A549 (cell line): ENCODE data around the gene REC114. TPM values are rescaled to one million over a fixed set of nuclear protein-coding genes. Genes with fewer than 3 reads are reported as not detected.

Source experiments
- ATAC-seq, 2 experiments: fragments of 200-7000 bp in 1 of 2; fragments of >200 bp in 1 of 2; cut with Nextera tagmentation in 1 of 2; cut with Tn5 transposase in 1 of 2; 3 replicates each; pipeline versions ENCODE4 v1.8.0 to v1.9.1; 2018 to 2020; ENCODE audit warnings: mild to moderate bottlenecking in 1 of 2, moderate library complexity in 1 of 2
- CTCF ChIA-PET: fragments of 300-600 bp; sonication (Branson Sonifier 250); formaldehyde crosslinking; extraction: SDS; loops from one replicate; lab custom pipeline; 2021; ENCODE audit warnings: antibody characterized with exemption, inconsistent platforms; lab: Yijun Ruan, JAX
- POLR2A ChIA-PET: fragments of 350-600 bp; formaldehyde crosslinking; extraction: SDS; loops from one replicate; lab custom pipeline; 2021; ENCODE audit warnings: antibody characterized with exemption, inconsistent platforms; lab: Yijun Ruan, JAX
- DNase-seq, 2 experiments: peaks; one replicate each; pipeline versions ENCODE4 v3.0.0 to v3.0.0-alpha.2; 2011 to 2016; ENCODE audit warnings: low read depth in 1 of 2, low spot score in 1 of 2
- FAIRE-seq: peaks from 2 replicates; lab custom pipeline; 2011; peaks lifted over from hg19 to GRCh38; lab: Jason Lieb, UNC
- H3K27ac ChIP-seq, 2 experiments: fragments of >200 bp; sonication (Bioruptor Twin); formaldehyde crosslinking; 3 replicates each; pipeline ENCODE4 v1.5.1; 2016 to 2017
- H3K4me1 ChIP-seq: fragments of >200 bp; sonication (Bioruptor Twin); formaldehyde crosslinking; 3 replicates; pipeline ENCODE4 v1.6.1; 2016
- H3K4me2 ChIP-seq: fragments of >200 bp; sonication (Bioruptor Twin); formaldehyde crosslinking; 3 replicates; pipeline ENCODE4 v1.6.1; 2016
- H3K4me3 ChIP-seq: fragments of >200 bp; sonication (Bioruptor Twin); formaldehyde crosslinking; 3 replicates; pipeline ENCODE4 v1.5.1; 2016
- H3K9me3 ChIP-seq: fragments of >200 bp; sonication (Bioruptor Twin); formaldehyde crosslinking; 3 replicates; pipeline ENCODE4 v1.6.1; 2016
- BHLHE40 ChIP-seq: IDR thresholded peaks from 2 replicates; pipeline ENCODE4 v1.6.1; 2012; ENCODE audit warnings: low read depth, low read length, inconsistent platforms
- EHF ChIP-seq: fragments of 250-450 bp; sonication (Bioruptor Pico); IDR thresholded peaks from 2 replicates; pipeline ENCODE4 v1.5.0; 2020; ENCODE audit warnings: mild to moderate bottlenecking
- FOSB ChIP-seq: fragments of 250-450 bp; sonication (Bioruptor Pico); IDR thresholded peaks from 2 replicates; pipeline ENCODE4 v1.5.0; 2020; ENCODE audit warnings: mild to moderate bottlenecking, moderate library complexity
- FOSL2 ChIP-seq, 2 experiments: fragments of 450-650 bp in 1 of 2; fragments of >200 bp in 1 of 2; sonication (Bioruptor Twin) in 1 of 2; formaldehyde crosslinking; IDR thresholded peaks; 2 replicates each; pipeline versions ENCODE4 v1.5.0 to v1.6.1; 2016 to 2020; ENCODE audit warnings: mild to moderate bottlenecking in 1 of 2, moderate library complexity in 1 of 2
- MAFK ChIP-seq: fragments of 450-650 bp; IDR thresholded peaks from 2 replicates; pipeline ENCODE4 v1.6.1; 2014; ENCODE audit not compliant: partially characterized antibody
- NFE2L2 ChIP-seq: fragments of 150-350 bp; conservative IDR thresholded peaks from 2 replicates; pipeline ENCODE4 v1.6.1; 2014; ENCODE audit warnings: low read length
- NR3C1 ChIP-seq: fragments of >200 bp; sonication (Bioruptor Twin); formaldehyde crosslinking; IDR thresholded peaks from 3 replicates; pipeline ENCODE4 v1.6.1; 2017
- RAD21 ChIP-seq, 2 experiments: fragments of >200 bp in 1 of 2; sonication (Bioruptor Twin) in 1 of 2; formaldehyde crosslinking in 1 of 2; IDR thresholded peaks in 1 of 2; conservative IDR thresholded peaks in 1 of 2; 2 replicates in 1 of 2; 3 replicates in 1 of 2; pipeline ENCODE4 v1.6.1; 2012 to 2018; ENCODE audit warnings: inconsistent platforms in 1 of 2
- RCOR1 ChIP-seq: fragments of 150-350 bp; IDR thresholded peaks from 2 replicates; pipeline ENCODE4 v1.6.1; 2014; ENCODE audit warnings: antibody characterized with exemption, low read length, low read depth
- SMC3 ChIP-seq: fragments of >200 bp; sonication (Bioruptor Twin); formaldehyde crosslinking; IDR thresholded peaks from 3 replicates; pipeline ENCODE4 v1.6.1; 2018; ENCODE audit warnings: inconsistent platforms
- SREBF2 ChIP-seq: fragments of 450-650 bp; IDR thresholded peaks from 2 replicates; pipeline ENCODE4 v1.6.1; 2014; ENCODE audit warnings: mild to moderate bottlenecking, moderate library complexity
- TP53 ChIP-seq: fragments of 250-450 bp; sonication (Bioruptor Pico); IDR thresholded peaks from 2 replicates; pipeline ENCODE4 v1.5.0; 2021; ENCODE audit warnings: mild to moderate bottlenecking, moderate library complexity
- ZFP36 ChIP-seq: fragments of 450-650 bp; IDR thresholded peaks from 2 replicates; pipeline ENCODE4 v1.6.1; 2014; ENCODE audit warnings: borderline replicate concordance; ENCODE audit not compliant: partially characterized antibody
- WGBS: methylation state at CpG from one replicate; pipeline ENCODE4 v1.1.6; 2017; ENCODE audit errors: missing lambda C conversion rate; 5-methylcytosine and 5-hydroxymethylcytosine counted together
- polyA plus RNA-seq, 4 experiments: library from polyadenylated mRNA; depleted of rRNA in 3 of 4; stranded (reverse); fragments of >200 nt; fragmentation: RNase III in 1 of 4; extraction: RNeasy Plus Mini Kit Qiagen cat#74134 plus additional on column Dnase treatment in 1 of 4; gene quantifications; 2 replicates in 3 of 4; 3 replicates in 1 of 4; pipeline ENCODE4 v1.2.3, GENCODE V29; 2011 to 2017
- TF ChIP-seq, protein P1 (sequence below): IDR thresholded peaks from 2 replicates; pipeline ENCODE4 v1.6.1; 2012; ENCODE audit warnings: low read depth, borderline replicate concordance
- TF ChIP-seq, protein P2 (sequence below): fragments of >200 bp; sonication (Bioruptor Twin); formaldehyde crosslinking; IDR thresholded peaks from 3 replicates; pipeline ENCODE4 v1.5.1; 2016

The REC114 gene
- polyA plus RNA-seq, 2 of the 4 experiments (the other 2 are of a cell fraction): not detected

DNA sequence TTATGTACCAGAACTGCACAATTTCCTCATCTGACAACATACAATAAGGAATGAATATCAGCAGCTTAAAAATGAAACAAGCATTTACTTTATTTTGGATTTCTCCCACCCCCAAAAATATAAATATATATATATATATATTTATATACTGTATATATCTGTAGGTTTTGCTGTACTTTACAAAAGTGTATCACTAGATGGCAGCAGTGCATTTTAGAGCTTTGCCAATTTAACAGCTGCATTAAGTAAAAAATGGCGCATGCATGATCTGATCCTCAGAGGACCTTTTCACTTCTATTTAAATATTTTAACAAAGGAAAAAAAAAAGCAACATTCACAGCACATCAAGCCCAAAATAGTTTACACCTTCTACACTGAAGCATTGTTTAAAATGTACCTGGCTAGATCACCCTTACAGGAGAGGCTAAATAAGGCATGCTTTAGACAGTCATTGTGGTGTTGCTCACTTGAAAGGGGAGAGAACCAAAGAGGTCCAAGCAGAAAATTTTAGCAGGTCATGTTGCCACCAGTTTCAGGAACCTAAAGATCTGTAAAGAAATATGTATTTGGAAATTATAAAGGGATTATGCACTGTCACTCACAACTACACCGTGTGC lies 117.6 kb downstream of the REC114 start:
- POLR2A ChIA-PET: interaction anchor here (0.9 to 1.1 kb wide), 2 partner anchors 73 to 140 kb away, joined by 3 to 5 read pairs; partner anchors contain the start of gene NPTN

DNA sequence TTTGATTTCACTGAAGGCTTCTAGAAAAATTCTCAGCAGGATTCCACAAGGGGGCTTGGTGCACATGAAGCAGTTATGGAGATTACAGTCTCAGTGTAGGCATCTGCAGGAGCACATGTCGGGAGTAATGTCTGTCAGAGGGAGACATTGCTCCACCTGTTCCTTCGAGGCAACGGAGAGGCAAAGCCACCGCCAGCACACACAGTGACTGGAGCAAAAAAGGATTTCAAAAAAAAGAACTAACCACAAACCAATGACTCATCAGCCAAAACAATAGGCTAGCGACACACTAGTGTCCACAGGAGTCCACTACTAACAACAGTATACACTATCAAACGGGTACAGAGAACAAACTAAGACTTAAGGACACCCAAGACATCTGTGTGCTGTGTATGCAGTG lies 121.3 kb downstream of the REC114 start:
- ChIA-PET POLR2A (interaction anchor here (1.0 kb wide), 1 partner anchor 69 kb away, joined by 3 read pairs; the partner anchor contains the start of gene NPTN), CTCF (interaction anchor here (0.6 to 13.8 kb wide), 6 partner anchors 10 to 136 kb away, joined by 3 to 211 read pairs (median 3); partner anchors contain the start of gene NPTN)
- FAIRE-seq: no peak
- 56% methylated on average over 6 of the region's 6 CpGs for WGBS
- TF ChIP-seq NFE2L2 (no peak), FOSL2 (IDR thresholded peaks at IDR 0.05) (no peak), FOSL2 (CRISPR knock-in tag; IDR thresholded peaks at IDR 0.05) (peak; percentile 53; the same call in 1 of the 2 replicates)
- no peak overlapping the region for H3K27ac ChIP-seq
- ATAC-seq: peak; percentile 43 to 53; a peak in 3 of 6 replicates
- H3K4me3 ChIP-seq: no peak overlapping the region
- 0 out of 3 replicates have a peak, but pooled peaks cover 6% of the 10 kb centered on the region for H3K4me1 ChIP-seq
- H3K4me2 ChIP-seq: no peak overlapping the region
- H3K9me3 ChIP-seq: no peaks in the 10 kb centered on the region
- DNase-seq: peak in 1 of 2 experiments; percentile 12

More for the DNA sequence above, 117.6 kb downstream of the REC114 start:
- 79% methylated on average over 2 of the region's 2 CpGs for WGBS
- no peak overlapping the region for H3K4me2 ChIP-seq
- TF ChIP-seq, protein P1, sequence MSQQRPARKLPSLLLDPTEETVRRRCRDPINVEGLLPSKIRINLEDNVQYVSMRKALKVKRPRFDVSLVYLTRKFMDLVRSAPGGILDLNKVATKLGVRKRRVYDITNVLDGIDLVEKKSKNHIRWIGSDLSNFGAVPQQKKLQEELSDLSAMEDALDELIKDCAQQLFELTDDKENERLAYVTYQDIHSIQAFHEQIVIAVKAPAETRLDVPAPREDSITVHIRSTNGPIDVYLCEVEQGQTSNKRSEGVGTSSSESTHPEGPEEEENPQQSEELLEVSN: no peak
- TF ChIP-seq, protein P2, sequence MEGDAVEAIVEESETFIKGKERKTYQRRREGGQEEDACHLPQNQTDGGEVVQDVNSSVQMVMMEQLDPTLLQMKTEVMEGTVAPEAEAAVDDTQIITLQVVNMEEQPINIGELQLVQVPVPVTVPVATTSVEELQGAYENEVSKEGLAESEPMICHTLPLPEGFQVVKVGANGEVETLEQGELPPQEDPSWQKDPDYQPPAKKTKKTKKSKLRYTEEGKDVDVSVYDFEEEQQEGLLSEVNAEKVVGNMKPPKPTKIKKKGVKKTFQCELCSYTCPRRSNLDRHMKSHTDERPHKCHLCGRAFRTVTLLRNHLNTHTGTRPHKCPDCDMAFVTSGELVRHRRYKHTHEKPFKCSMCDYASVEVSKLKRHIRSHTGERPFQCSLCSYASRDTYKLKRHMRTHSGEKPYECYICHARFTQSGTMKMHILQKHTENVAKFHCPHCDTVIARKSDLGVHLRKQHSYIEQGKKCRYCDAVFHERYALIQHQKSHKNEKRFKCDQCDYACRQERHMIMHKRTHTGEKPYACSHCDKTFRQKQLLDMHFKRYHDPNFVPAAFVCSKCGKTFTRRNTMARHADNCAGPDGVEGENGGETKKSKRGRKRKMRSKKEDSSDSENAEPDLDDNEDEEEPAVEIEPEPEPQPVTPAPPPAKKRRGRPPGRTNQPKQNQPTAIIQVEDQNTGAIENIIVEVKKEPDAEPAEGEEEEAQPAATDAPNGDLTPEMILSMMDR: peak; percentile 87
- TF ChIP-seq SMC3: peak; percentile 79
- TF ChIP-seq BHLHE40: no peak
- peak; percentile 83 to 88 for TF ChIP-seq RAD21 (conservative IDR thresholded peaks at IDR 0.05 in 1 of 2, IDR thresholded peaks at IDR 0.05 in 1 of 2)
- no peak for TF ChIP-seq SREBF2
- no peak for TF ChIP-seq FOSB (CRISPR knock-in tag)
- no peak for TF ChIP-seq ZFP36
- no peak for TF ChIP-seq EHF (CRISPR knock-in tag)
- TF ChIP-seq NR3C1: no peak
- no peak for TF ChIP-seq TP53 (CRISPR knock-in tag)
- peak; percentile 30 to 80 for DNase-seq
- CTCF ChIA-PET: interaction anchor here (0.6 to 13.8 kb wide), 39 partner anchors 9 to 347 kb away, joined by 3 to 211 read pairs (median 4); partner anchors contain the start of gene NPTN
- FAIRE-seq: no peak
- H3K27ac ChIP-seq: no peak overlapping the region
- no peak overlapping the region for H3K4me3 ChIP-seq
- peak; percentile 74 to 88; a peak in 5 of 6 replicates for ATAC-seq
- 0 out of 3 replicates have a peak, but pooled peaks cover 6% of the 10 kb centered on the region for H3K4me1 ChIP-seq
- H3K9me3 ChIP-seq: no peaks in the 10 kb centered on the region

DNA sequence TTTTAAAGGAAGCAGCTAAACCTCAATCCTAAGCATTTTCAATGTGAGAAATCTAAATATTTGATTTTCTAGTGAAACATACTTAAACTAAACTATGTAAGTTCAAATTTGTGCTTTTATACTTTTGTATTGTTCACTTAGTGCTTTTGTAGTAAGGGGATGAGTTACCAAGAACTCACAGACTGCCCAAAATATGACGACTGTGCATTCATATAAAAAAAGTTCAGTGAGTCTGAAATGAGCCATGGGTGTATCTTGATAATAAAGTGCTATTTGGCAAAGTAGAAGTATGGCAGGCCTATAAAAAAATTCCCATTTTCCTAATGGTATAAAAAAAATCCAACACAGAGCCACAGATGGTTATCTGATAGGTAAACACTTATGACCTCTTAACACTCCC lies 124.1 kb downstream of the REC114 start:
- no peak for DNase-seq
- TF ChIP-seq RCOR1 (no peak), MAFK (peak; percentile 82)
- Histone ChIP-seq H3K4me3 (no peak overlapping the region), H3K27ac (no peak overlapping the region), H3K4me2 (no peak overlapping the region), H3K9me3 (no peaks in the 10 kb centered on the region), H3K4me1 (0 out of 3 replicates have a peak, but pooled peaks cover 6% of the 10 kb centered on the region)
- ChIA-PET POLR2A (no interaction called here), CTCF (interaction anchor here (0.9 to 13.8 kb wide), 4 partner anchors 23 to 133 kb away, joined by 3 to 211 read pairs (median 5); partner anchors contain the start of gene NPTN)
- WGBS: 93% methylated on average over 1 of the region's 1 CpG
- FAIRE-seq: no peak
- no peak for ATAC-seq
